GM12864 (cell line): Measurements from ENCODE around the gene MYO1H.

ENCODE experiments used
- DNase-seq: peaks from one replicate; pipeline ENCODE4 v3.0.0-alpha.2; 2011; ENCODE audit warnings: low read depth
- H3K4me3 ChIP-seq: 2 replicates; pipeline ENCODE4 v1.5.1; 2011; ENCODE audit warnings: mild to moderate bottlenecking, low read depth, low read length, control low read depth
- TF ChIP-seq, protein P1 (sequence below): IDR thresholded peaks from 2 replicates; pipeline ENCODE4 v1.5.1; 2011; ENCODE audit warnings: low read depth, mild to moderate bottlenecking, moderate library complexity, low read length, control low read depth, inconsistent platforms; ENCODE audit errors: missing control alignments

The MYO1H gene

DNA sequence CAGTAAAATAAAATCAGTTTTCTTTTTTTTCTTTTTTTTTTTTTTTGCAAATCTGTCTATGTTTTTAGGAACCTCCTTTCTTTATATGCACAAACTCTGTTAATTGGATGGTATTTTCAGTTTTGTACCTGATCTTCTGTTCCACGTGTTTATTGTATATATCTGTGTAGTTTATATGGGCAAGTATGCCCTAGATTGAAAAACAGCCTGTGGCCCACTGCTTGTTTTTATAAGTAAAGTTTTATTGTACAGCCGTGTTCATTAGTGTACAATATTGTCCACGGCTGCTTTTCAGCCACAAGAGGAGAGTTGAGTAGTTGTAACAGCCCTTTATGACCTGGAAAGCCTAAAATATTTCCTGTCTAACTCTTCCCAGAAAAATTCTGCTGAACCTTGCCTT lies 18.7 kb upstream of the MYO1H start:
- TF ChIP-seq, protein P1, sequence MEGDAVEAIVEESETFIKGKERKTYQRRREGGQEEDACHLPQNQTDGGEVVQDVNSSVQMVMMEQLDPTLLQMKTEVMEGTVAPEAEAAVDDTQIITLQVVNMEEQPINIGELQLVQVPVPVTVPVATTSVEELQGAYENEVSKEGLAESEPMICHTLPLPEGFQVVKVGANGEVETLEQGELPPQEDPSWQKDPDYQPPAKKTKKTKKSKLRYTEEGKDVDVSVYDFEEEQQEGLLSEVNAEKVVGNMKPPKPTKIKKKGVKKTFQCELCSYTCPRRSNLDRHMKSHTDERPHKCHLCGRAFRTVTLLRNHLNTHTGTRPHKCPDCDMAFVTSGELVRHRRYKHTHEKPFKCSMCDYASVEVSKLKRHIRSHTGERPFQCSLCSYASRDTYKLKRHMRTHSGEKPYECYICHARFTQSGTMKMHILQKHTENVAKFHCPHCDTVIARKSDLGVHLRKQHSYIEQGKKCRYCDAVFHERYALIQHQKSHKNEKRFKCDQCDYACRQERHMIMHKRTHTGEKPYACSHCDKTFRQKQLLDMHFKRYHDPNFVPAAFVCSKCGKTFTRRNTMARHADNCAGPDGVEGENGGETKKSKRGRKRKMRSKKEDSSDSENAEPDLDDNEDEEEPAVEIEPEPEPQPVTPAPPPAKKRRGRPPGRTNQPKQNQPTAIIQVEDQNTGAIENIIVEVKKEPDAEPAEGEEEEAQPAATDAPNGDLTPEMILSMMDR: no peak
- no peak overlapping the region for H3K4me3 ChIP-seq
- no peak for DNase-seq

DNA sequence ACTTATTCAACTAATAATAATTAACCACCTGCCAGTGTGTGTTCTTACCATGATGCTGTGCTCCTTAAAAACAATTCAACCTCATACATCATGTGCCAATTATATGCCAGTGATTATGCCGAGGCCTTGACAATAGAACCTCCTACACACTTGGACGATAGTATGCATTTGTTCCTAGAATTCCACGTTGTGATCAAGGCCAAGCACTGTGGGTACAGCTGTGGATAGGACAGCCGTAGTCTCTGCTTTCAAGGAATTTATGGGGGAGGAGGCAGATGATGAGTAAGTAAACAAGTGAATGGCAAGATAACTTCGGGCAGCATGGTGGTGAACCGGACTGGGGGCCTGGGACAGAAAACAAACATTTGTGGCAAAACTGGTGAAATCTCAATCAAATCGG lies 18.0 kb upstream of the MYO1H start:
- TF ChIP-seq, protein P1: no peak
- DNase-seq: no peak
- no peak overlapping the region for H3K4me3 ChIP-seq

DNA sequence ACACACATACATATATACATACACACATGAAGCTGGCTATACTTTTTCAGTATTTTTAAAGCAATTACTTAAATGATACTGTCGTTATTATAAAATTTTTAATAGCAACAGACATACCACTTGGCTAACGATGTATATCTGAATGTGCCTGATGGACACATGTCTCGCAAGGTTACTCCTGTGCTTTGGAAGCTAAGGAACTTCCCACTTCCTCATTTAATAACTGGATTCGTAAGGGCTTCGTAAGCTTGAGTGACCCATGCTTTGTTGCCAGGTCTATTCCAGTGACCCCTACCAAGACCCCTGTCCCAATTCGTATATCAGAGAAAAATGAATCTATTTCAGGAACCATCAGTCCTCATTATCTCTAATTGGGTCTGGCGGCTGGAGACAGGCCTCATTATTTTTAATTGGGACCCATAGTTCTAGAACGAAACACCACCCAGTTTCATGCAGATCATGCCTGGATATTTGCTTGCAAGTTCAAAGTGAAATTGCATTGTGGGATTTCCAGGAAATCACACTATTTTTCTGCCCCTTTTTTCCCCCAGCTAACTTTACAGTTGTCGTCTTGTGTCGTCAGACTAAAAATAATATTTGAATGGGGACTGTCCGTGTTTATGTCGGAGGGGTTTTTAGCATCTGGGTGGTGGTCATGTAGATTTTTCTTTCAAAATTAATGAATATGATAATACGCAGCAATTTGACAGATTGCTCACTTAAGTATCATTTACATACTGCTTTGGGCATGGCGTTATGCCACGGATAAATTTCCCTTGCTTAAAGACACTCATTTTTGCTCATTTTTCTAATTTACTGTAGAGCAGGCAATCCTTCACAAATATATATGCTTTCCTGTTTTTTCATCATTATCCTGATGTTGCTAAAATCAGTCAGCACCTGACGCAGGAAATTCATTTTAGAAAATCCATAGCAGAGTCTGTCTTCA lies 17.1 kb upstream of the MYO1H start:
- TF ChIP-seq, protein P1: no peak
- no peak for DNase-seq
- H3K4me3 ChIP-seq: no peak overlapping the region

DNA sequence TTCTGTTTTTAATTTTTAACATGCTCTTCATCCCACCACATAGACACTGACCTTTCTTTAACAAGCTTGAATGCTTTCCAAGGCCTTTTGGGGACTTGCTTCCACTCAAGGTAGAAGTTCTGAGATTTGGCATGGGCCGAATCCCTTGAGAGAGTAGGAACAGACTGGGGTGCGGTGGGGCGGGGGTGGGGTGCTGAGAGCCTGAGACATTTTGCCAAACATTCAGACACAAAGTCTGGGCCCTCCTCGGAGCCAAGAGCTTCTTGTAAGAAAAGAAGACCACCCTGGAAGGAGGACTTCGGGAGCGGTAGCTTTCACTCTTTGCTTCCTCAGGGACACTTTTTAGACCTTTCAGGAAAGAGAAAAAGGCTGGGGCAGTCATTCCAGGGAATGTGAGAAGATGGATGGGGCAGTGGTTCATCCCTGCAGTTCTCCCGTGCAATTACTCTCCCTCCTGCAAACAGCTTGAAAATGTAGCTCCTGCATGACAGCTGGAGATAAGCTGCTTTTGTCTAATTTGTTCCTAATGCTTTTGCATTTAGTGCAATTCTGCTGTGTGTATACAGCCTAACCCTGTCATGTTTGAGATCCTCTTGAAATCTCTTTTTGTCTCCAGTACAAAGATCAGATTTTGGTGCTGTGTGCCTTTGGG lies 16.3 kb upstream of the MYO1H start:
- TF ChIP-seq, protein P1: no peak
- no peak for DNase-seq
- no peak overlapping the region for H3K4me3 ChIP-seq

DNA sequence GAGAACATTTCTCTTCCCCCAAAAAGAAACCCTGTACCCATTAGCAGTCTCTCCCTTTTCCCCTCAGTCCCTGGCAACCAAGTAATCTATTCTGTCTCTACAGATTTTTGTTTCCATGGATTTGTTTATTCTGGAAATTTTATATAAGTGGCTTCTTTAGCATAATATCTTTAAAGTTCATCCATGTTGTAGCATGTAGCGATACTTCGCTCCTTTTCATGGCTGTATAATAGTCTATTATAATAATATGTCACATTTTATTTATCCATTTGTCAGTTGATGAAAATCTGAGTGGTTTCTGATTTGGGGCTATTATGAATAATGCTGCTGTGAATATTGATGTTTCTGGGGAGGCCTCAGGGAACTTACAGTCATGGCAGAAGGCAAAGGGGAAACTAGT lies 12.8 kb upstream of the MYO1H start:
- TF ChIP-seq, protein P1: no peak
- DNase-seq: no peak
- H3K4me3 ChIP-seq: no peak overlapping the region

DNA sequence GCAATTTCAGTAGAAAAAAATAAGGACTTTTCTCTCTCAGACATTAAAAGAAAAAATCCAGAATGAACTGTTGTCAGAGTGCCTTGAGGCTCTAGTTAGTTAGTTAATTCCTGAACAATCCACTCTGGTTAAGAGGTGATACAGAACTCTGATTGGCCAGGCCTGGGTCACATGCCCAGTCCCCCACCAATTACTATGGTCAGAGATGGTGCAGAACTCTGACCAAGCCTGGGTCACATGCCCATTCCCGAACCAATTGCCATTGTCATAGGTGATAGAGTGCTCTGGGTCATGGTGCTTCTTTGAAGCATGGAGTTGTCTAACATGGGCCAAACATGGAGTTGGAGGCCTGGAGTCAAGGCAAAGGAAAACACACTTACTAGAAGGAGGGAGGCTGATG lies 11.1 kb upstream of the MYO1H start:
- TF ChIP-seq, protein P1: no peak
- H3K4me3 ChIP-seq: no peak overlapping the region
- DNase-seq: no peak
